ENCODE data around the gene COG6. TPM values are rescaled to one million over a fixed set of nuclear protein-coding genes. Genes with fewer than 3 reads are reported as not detected.

Gene COG6
- total and polyA plus RNA-seq, 4 donors = 4.5 to 10.7 (median 8.0) TPM

- Histone ChIP-seq H3K36me3 (ENCODE audit: control insufficient read depth in 4 of 4, insufficient read depth in 3 of 4, low read depth in 1 of 4, low read length in 3 of 4) (no peaks in the 10 kb centered on the region), H3K9ac (ENCODE audit: low read depth in 1 of 2, low read length in 2 of 2) (no peak overlapping the region), H3K4me3 (ENCODE audit: low read depth in 1 of 3, low read length in 3 of 3) (no peak overlapping the region), H3K4me1 (ENCODE audit: control insufficient read depth in 4 of 4, insufficient read depth in 4 of 4, low read length in 3 of 4) (no peaks in the 10 kb centered on the region), H3K9me3 (ENCODE audit: control insufficient read depth in 4 of 4, low read length in 3 of 4) (peaks cover 0 to 7% (median under 1%) of the 10 kb centered on the region in 4 donors), H3K27me3 (ENCODE audit: control insufficient read depth in 4 of 4, insufficient read depth in 4 of 4, low read length in 3 of 4) (peaks cover 0 to 3% (median 0%) of the 10 kb centered on the region in 4 donors), H3K27ac (ENCODE audit: low read depth in 1 of 2, low read length in 2 of 2) (no peak overlapping the region)
- no peak for DNase-seq (ENCODE audit: low spot score)
- TF ChIP-seq YY1 (IDR thresholded peaks at IDR 0.05) = no peak
- TF ChIP-seq REST (IDR thresholded peaks at IDR 0.05) = no peak
- no peak for TF ChIP-seq ZBTB33 (IDR thresholded peaks at IDR 0.05)
- no peak for TF ChIP-seq NR2F2 (IDR thresholded peaks at IDR 0.05)
- no peak for TF ChIP-seq GABPA (IDR thresholded peaks at IDR 0.05 in 1 of 2, conservative IDR thresholded peaks at IDR 0.05 in 1 of 2)
- TF ChIP-seq MAX (IDR thresholded peaks at IDR 0.05) = no peak
- no peak for TF ChIP-seq RAD21 (IDR thresholded peaks at IDR 0.05)
- no peak for TF ChIP-seq SP1 (IDR thresholded peaks at IDR 0.05)
- no peak for TF ChIP-seq JUND (IDR thresholded peaks at IDR 0.05)
- TF ChIP-seq FOXA2 (IDR thresholded peaks at IDR 0.05) = no peak
- no peak for TF ChIP-seq ATF3 (IDR thresholded peaks at IDR 0.05)
- no peak for TF ChIP-seq FOXA1 (IDR thresholded peaks at IDR 0.05)
- TF ChIP-seq HNF4G (IDR thresholded peaks at IDR 0.05) = no peak
- TF ChIP-seq HNF4A (conservative IDR thresholded peaks at IDR 0.05) = no peak
- no peak for TF ChIP-seq CTCF (IDR thresholded peaks at IDR 0.05; ENCODE audit: low read depth, low read length, missing input control)
- no peak for TF ChIP-seq EGR1 (IDR thresholded peaks at IDR 0.05; ENCODE audit: low read depth in 2 of 2)
- no peak for TF ChIP-seq TAF1 (conservative IDR thresholded peaks at IDR 0.05)
- TF ChIP-seq RXRA (IDR thresholded peaks at IDR 0.05) = no peak
- WGBS = 74% methylated on average over 1 of the region's 1 CpG
Measured at GRCh38 chr13:39631307-39631706, 24.2 kb upstream of the COG6 start.

Data from liver (tissue), 9 donors.